Renal cortex interstitium (tissue), 11 donors: ENCODE results near the gene BBS10. TPM values are rescaled to one million over a fixed set of nuclear protein-coding genes. Genes with fewer than 3 reads are reported as not detected.
A peak's percentile ranks its signal among the peaks of the same experiment; 100 is the strongest.
"Not testable (repeated sequence)": the region's sequence is repeated elsewhere in the genome, so short reads cannot be mapped to it uniquely, and the experiment has no call there.

ENCODE experiments used
- DNase-seq, 11 donors: peaks; one replicate each; pipeline ENCODE4 v3.0.0-alpha.2; 2013; ENCODE audit warnings: low read depth in 9 of 11, low spot score in 4 of 11; ENCODE audit errors: extremely low read depth in 1 of 11
- polyA plus RNA-seq, 3 donors: library from polyadenylated mRNA; unstranded; fragments of 120-200 nt; gene quantifications; one replicate each; pipeline ENCODE4 v1.2.1, GENCODE V29; 2013; ENCODE audit not compliant: insufficient read length in 3 of 3

Gene BBS10
- polyA plus RNA-seq, 3 donors = 28.9 to 34.4 (median 29.3) TPM

DNA sequence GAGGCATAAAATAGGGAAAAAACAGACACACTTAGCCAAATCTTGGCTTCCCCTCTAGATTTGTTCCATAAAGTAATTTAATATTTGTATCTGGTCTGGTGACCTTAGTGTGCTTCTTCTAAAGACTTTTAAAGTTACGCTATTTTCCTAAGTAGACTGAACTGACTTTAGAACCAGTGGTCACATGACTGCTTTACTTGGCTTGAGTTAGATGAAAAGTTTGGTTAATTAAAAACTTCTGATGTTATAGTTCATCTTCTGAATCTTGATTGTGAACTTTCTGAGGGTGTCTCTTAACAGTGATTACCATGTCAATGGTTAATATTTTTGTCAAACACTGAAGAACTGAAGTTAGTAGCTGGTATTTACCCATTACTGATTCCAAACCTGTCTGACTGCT, 2.6 kb downstream of the BBS10 start:
- DNase-seq = no peak

DNA sequence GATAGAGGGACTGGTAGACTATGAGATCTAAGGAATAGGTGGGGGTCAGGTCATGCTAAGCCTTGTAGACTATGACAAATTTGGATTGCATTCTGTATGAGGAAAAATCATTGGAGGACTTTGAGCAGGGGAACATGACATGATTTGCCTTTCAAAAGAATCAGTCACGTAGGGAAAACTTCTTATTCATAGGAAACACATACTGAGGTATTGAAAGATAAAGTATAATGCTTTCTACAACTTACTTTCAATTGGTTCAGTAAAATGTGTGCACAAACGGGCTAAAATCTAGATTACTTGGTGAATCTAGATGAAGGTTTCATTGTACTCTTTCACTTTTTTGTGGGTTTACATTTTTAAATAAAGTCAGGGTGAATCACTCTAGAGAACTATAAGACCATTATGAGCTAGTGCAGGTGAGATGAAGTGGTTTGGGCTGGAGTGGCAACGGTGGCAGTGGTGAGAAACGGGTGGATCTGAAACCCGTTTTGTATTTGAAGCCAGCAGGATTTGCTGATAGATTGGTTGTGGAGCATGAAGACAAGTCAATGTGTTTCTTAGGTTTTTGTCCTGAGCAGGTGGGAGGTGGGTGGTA, 6.7 kb downstream of the BBS10 start:
- no peak for DNase-seq

DNA sequence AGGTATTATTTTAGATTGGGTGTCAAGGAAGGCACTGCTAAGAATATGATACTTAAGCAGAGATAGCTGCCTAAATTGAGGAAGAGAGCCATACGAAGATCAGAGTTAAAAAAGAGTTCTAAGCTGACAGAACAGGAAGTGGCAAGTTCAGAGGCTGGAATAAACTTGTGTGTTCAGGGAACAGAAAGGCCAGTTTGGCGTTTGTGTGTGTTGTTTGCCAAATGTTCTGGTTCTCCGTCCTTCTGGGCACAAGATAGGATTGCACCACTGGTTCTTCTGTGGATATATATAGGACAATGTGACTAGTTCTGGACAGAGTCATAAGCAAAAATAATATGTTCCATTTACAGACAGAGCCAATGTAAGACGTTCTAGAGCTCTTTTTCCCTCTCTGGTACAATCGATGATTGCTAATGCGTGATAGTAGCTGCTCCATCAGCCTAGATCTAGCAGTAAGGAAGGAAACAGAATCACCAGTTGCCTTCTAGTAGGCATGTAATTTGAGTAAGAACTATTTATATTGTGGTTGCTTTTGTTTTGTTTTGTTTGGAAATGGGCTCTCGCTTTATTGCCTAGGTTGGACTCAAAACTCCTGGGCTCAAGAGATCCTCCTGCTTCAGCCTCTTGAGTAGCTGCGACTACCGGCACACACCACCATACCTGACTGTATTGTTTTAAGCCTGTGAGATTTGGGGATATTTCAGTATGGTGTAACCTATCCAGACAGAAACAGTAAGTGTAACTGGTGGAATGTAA, 7.4 kb downstream of the BBS10 start:
- no peak for DNase-seq

DNA sequence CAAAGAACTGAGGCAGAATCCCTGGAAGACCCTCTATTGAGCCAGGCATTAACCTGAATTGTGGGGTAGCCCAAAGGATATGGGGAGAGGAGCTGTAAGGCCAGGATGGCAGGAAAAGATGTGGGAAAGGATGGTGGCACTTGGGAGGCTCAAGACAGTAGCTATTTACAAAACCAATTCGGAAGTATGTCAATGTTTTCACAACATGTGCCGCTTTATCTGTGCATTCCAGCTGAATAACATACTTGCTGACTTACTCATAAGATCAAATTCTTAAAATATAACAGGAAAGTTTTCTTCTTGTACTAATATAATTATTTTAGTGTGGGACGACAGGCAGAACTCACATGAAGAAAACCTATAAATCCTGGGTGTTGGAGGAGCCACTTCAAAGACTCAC, 10.6 kb downstream of the BBS10 start:
- no peak for DNase-seq

DNA sequence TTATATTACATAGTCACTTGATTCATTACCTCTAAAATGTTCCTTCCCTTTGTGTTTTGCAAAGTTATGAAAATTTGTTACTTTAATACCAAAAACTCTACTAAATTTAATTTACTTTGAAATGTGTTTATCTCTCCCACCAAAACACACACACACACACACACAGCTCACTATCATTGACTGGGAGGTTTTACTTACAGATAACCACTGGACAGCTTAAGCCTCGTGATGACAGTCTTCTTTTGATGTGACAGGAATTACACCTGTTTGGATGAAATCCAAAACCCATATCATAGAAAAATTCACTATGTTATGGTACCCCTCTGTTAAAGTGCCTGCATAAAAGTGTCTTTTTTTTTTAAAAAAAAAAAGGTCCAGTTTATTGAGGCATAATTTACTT, 15.6 kb downstream of the BBS10 start:
- no peak for DNase-seq

DNA sequence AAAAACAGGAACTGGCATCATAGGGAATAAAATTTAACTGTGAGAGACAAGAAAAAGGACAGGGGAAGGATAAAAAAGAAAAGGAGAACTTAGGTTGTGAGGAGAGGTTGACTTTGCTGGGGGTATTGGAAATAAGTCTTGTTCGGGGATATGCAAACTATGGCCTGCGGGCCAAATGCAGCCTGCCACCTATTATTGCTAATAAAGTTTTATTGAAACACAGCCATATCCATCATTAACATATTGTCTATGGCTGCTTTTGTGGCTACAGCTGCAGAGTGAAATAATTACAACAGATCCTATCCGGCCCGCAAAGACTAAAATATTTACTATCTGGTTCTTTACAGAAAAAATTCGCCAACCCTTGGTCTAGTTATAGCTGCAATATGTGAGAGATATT, 18.6 kb downstream of the BBS10 start:
- no peak for DNase-seq

DNA sequence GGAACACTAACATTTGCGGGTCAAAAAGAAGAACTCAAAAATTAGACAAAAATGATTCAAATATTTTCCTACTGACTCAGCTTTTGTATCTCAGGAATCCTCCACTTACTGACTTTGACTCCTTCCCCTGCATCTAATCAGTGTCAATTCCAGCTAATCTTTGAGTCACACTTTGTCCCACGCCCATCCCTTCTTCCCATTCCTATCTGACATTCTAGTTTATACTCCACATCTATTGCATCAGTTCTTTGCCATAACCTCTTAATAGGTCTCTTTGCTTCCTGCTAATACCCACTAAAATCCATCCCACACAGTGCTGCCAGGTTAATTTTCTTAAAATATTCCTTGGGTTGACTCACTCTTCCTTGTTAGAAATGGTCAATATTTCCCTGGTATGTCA, 19.1 kb downstream of the BBS10 start:
- no peak for DNase-seq

DNA sequence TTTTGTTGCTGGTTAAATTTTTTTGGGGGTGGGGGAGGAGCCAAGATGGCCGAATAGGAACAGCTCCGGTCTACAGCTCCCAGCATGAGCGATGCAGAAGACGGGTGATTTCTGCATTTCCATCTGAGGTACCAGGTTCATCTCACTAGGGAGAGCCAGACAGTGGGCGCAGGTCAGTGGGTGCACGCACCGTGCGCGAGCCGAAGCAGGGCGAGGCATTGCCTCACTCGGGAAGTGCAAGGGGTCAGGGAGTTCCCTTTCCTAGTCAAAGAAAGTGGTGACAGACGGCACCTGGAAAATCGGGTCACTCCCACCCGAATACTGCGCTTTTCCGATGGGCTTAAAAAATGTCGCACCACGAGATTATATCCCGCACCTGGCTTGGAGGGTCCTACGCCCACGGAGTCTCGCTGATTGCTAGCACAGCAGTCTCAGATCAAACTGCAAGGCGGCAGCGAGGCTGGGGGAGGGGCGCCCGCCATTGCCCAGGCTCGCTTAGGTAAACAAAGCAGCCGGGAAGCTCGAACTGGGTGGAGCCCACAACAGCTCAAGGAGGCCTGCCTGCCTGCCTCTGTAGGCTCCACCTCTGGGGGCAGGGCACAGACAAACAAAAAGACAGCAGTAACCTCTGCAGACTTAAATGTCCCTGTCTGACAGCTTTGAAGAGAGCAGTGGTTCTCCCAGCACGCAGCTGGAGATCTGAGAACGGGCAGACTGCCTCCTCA, 28.5 kb downstream of the BBS10 start:
- not testable (repeated sequence) for DNase-seq

DNA sequence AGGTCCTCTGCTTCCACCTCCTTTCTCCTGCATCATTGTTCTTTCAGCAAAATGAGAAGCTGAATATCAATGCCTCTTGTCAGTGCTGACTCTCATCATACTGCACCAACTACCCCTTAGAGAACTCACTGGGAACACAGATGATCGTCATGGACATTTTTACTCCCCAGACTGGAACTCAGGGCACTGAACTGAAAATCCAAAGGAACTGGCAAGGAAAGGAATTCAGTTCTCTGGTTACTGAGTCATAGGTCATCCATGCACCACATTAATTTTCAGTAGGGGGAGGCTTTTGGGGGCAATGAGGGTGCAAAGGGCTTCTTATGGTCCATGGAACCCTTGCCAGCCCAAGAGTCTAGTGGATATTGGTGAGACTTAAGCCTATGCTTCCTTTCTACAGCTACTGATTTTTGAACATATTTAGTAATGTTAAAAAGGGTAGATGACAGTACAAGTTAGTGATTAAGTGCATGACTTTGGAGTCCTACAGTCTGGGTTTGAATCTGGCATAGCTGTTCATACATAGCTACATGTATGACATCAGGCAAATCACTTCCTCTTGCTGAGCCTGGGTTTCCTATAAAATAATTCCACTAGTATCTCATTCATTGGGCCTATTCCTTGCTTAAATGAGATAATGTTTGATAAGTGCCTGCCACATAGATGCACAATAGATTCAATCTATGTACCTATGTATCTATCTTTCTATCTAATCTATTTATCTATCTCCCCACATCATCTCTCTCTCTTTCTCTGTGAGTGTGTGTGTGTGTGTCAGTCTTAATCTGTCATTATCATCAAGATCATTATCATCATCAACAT, 29.2 kb downstream of the BBS10 start:
- no peak for DNase-seq

DNA sequence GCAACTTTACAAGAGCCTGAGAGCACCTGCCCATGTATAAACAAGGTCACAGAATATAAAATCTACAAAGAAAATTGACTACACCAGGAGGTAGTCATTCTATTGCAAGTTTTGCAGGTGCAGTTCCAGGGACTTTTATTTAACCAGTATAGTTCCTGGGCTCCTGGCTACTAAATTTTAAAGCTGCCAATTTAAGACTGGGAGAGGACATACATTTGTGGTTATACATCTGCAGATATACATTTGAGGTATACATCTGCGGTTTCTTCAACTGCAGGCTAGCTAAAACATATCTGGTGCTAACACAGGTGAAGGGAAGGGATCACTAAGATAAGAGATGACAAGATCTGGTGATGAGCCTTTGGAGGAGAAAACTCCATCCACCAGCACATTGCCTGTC, 30.2 kb downstream of the BBS10 start:
- DNase-seq = no peak

DNA sequence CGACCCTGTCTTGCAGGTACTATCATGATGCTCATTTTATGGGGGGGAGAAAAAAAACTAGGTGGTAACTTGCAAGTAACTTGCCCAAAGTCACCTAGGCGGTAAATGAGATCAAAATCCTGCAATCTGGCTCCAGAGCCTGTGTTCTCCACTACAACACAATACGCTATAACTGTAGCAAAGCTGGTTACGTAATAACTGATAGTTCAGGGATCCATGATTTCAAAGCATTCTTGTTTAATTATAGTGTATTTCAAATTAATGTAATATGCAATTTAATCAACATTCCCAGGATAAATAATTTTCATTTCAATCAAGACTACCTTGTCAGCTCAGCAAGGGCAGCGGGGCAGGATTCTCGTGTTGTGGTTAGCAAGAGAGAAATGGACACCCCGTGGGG, 31.7 kb downstream of the BBS10 start:
- DNase-seq = no peak

DNA sequence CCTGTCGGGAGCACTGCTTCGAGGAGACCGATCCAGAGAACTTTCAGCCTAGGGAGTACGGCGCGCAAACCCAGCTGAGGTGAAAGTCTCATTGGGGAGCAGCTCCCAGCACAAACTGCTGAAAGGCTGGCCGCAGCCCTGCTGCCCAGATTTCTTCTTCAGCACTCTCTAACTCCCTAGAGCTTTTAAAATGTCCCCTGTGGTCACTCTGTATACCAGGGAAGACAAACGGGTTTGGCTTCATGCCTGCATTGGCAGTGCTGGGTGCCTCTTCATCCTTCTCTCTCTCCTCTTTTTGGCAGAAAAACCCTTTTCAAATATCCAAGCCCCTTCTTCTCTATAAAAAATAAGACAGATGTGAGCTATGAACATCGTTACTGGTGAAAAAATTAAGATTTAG, 34.9 kb downstream of the BBS10 start:
- no peak for DNase-seq

DNA sequence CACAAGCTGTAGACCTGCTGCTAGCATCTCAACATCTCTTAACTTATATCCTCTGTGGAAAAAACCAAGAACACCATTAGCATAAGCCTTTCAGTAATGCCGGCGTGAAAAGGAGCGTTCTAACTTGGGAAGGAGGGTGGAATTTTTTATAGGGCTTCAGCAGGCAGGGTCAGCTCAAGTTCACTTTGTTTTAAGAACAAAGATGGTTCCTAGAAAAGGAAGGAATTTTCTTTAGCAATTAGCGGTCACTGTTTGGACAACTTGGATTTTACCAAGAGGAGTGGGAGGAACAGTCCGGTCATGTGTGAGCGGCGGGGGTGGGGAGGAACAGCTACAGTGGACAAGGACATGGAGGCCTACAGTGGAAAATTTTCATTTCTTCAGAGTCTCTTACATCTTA, 35.9 kb downstream of the BBS10 start:
- peak in 1 of 11 donors; percentile 8 for DNase-seq

DNA sequence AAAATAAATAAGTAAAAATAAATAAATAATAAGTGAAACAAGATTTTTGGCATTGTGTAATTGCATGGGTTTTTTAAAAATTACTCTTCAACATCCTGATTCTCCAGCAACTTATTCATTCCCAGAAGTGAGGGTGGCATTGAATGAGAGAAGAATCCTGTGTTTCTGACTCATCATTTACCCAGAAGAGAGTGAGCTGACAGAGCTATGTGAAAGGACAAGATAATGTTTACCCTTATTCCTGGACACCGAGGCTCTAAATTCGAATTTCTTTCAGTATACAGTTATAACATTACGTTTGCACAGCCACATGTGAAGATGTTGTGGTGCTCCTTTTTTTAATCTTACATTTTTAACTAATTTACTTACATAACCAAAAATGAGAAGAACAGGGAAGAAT, 36.4 kb downstream of the BBS10 start:
- DNase-seq = no peak

DNA sequence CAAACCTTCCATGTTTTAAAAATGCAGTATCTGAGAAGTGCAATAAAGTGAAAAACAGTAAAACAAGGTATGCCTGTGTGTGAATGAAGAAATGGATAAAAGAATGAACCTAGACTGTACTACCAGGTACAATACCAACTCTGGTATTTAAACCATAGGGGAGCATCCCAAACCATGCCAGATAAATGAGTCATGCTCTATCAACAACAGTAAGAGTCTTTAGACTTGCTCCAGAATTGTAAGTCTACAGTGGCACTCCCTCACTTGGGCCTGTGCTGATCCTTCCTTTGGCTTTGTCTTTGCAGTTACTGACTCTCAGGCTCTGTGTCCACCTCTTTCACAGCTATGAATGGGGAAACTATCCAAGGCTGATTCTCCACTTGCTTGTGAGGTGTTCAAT, 38.1 kb downstream of the BBS10 start:
- no peak for DNase-seq

DNA sequence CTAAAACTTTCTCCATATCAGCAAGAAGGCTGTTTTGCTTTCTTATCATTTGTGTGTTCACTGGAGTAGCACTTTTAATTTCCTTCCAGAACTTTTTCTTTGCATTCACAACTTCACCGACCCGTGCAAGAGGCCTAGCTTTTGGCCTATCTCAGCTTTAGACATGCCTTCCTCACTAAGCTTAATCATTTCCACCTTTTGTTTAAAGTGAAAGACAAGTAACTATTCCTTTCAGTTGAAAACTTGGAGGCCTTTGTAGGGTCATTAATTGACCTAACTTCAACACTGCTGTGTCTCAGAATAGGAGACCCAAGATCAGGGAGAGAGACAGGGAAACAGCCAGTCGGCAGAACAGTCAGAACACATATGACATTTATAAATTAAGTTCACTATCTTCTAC, 39.3 kb downstream of the BBS10 start:
- no peak for DNase-seq

DNA sequence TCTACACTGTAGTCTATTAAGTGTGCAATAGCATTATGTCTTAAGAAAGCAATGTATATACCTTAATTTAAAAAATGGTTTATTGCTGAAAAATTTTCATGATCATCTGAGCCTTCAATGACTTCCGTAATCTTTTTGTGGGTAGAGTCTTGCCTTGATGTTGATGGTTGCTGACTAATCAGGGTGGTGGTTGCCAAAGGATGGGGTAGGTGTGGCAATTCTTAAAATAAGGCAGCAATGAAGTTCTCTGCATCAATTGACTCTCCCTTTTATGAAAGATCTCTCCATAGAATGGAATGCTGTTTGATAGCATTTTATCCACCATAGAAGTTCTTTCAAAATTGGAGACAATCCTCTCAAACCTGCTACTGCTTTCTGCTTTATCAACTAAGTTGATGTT, 41.1 kb downstream of the BBS10 start:
- no peak for DNase-seq

DNA sequence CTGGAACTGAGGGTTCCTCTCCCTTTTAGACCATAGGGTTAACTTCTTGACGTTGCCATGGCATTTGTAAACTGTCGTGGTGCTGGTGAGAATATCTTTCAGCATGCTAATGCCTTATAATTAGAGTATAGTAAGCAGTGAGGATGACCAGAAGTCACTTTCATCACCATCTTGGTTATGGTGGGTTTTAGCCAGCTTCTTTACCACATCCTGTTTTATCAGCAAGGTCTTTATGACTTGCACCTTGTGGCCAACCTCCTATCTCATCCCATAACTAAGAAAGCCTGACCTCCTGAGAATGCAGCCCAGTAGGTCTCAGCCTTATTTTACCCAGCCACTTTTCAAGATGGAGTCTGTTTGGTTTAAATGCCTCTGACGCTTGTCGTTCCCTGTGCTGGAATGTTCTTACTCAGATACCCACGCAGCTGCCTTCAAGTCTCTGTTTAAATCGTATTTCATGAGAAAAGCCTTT, 44.2 kb downstream of the BBS10 start:
- no peak for DNase-seq

DNA sequence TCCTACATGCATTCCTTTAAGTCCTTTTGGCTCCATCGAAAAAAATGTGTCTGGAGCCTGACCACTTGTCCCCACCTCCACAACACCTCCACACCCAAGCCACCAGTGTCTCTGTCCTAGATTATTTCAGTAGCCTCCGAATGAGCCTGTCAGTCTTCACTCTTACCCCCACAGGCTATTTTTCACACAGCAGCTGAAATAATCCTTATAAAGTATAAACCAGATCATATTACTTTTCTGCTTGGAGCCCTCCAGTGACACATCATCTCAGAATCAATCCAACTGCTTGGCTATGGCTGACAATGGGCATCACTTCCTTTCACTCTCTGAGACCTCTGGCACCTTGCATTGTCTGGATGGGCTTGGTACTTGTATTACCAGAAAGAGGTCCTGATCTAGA, 44.9 kb downstream of the BBS10 start:
- DNase-seq = no peak

DNA sequence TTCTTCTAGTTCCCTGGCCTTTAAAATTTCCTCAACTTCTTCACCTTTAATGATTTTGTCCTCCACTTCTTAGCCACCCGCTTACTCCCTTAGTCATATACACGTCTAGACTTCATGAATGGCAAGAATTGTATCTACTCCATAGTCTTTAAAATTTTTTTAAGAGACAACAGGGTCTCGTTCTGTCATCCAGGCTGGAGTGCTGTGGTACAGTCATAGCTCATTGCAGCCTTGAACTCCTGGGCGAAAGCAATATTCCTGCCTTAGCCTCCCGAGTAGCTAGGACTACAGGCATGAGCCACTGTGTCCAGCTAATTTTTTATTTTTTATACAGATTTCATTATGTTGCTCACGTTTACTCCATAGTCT, 47.9 kb downstream of the BBS10 start:
- DNase-seq = no peak
